ENCODE results near the gene FAM53B. TPM values are rescaled to one million over a fixed set of nuclear protein-coding genes. Genes with fewer than 3 reads are reported as not detected.
A peak's percentile ranks its signal among the peaks of the same experiment; 100 is the strongest.

The FAM53B gene
- total and polyA plus RNA-seq, 4 experiments from 2014 or later: 7.3 to 60.7 (median 49.9) TPM

DNA sequence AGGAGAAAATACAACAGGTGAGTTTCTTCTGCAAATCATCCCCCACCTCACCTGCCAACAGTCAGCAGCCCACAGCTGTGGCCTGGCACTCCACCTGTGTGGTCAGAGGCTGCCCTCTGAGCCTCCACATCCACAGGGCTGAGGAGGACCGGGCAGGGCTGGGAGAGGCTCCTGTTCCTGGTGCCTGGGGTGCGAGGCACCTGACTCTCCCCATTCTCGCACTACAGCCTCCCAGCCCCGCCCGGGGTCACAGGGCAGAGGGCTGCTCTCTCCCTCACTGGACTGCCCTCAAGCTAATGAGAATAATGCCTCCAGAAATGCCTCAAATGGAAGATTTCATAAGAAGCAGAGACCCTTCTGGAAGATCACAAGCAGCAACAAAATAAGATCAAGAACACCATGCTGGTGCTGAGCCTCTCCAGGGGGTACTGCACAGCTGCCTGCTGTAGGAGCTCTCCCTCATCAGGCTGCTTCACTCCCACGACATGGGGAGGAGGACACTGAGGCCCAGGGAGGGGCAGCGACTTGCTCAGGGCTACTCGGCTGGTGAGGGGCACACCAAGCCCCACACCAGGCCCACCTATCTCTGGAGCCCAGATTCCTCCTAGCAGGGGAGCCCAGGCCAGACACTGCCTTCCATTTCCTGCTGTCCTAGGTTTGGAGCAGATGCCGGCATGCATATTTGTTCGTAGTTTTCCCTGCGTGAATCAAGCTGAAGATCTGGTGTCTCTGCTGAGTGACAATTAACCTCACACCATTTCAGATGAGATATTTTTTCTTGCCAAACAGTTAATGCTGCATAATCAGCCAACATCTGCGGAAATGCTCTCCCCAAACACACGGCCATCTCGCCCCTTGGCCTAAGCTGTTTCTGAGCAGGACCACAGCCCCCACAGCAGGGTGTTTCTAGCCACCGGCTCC, 76.5 kb downstream of the FAM53B start:
- intact Hi-C loops (cut with micrococcal nuclease): no loop called here
- DNase-seq: no peak
- no peaks in the 10 kb centered on the region for H3K9me3 ChIP-seq (ENCODE audit: control insufficient read depth in 1 of 2, low read length in 2 of 2)
- ChIA-PET POLR2A (ENCODE audit: partially characterized antibody) (interaction anchor here (1.0 to 25.7 kb wide), 8 partner anchors 9 to 75 kb away, joined by 3 to 439 read pairs (median 4); no protein-coding TSS in a partner anchor), CTCF (ENCODE audit: partially characterized antibody) (interaction anchor here (0.7 to 10.8 kb wide), 3 partner anchors 7 to 74 kb away, joined by 3 to 87 read pairs (median 4); no protein-coding TSS in a partner anchor)
- H3K36me3 ChIP-seq (ENCODE audit: insufficient read depth, low read length): peaks cover 17% of the 10 kb centered on the region
- H3K27ac ChIP-seq (ENCODE audit: low read depth, low read length): no peak overlapping the region
- H3K36me3 Mint-ChIP-seq: peaks cover 6 to 33% of the 10 kb centered on the region in 2 donors
- no peaks in the 10 kb centered on the region for H3K27me3 Mint-ChIP-seq
- no peaks in the 10 kb centered on the region for H3K9me3 Mint-ChIP-seq
- no peak overlapping the region for H3K4me3 ChIP-seq (ENCODE audit: low read length in 2 of 2)
- no peaks in the 10 kb centered on the region for H3K27me3 ChIP-seq (ENCODE audit: insufficient read depth, low read length)
- H3K27ac Mint-ChIP-seq: peak overlapping the region; percentile 56 to 91 (median 79)
- peaks cover 98% of the 10 kb centered on the region for H3K4me1 ChIP-seq (ENCODE audit: insufficient read depth, low read length)
- H3K4me1 Mint-ChIP-seq: peaks cover 48 to 97% (median 66%) of the 10 kb centered on the region in 4 donors
- H3K4me3 Mint-ChIP-seq: peak overlapping the region in 5 of 8 donors; percentile 12 to 50 (median 20)

DNA sequence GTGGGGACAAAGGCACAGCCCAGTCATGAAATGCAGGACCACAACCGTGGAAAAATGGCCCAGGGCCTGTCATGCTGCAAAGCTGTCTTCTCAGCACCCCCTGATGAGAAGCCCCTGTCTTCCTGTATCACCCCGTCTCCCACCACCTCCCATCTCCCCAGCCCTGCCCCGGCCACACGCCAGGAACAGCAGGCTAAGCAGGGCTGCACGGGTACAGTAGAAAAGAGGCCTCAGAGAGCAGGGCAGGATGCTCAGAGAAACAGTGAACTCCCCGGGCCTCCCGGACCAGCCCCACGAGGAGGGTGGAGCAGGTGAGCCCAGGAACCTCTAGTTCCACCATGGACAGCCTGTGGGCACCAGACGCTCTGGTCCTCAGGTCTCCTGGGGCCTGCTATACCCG, 77.7 kb downstream of the FAM53B start:
- DNase-seq: no peak
- intact Hi-C loops (cut with micrococcal nuclease): no loop called here
- peaks cover 17% of the 10 kb centered on the region for H3K36me3 ChIP-seq (ENCODE audit: insufficient read depth, low read length)
- Mint-ChIP-seq H3K36me3 (peaks cover 9 to 29% of the 10 kb centered on the region in 2 donors), H3K27me3 (no peaks in the 10 kb centered on the region), H3K9me3 (no peaks in the 10 kb centered on the region), H3K27ac (peak overlapping the region; percentile 22 to 91 (median 57)), H3K4me3 (peak overlapping the region in 2 of 8 donors; percentile 7 to 34), H3K4me1 (peaks cover 46 to 96% (median 60%) of the 10 kb centered on the region in 4 donors)
- ChIA-PET POLR2A (ENCODE audit: partially characterized antibody) (interaction anchor here (1.0 to 25.7 kb wide), 9 partner anchors 8 to 76 kb away, joined by 3 to 439 read pairs (median 4); no protein-coding TSS in a partner anchor), CTCF (ENCODE audit: partially characterized antibody) (interaction anchor here (1.3 to 10.8 kb wide), 3 partner anchors 8 to 53 kb away, joined by 7 to 87 read pairs (median 25); no protein-coding TSS in a partner anchor)
- H3K4me1 ChIP-seq (ENCODE audit: insufficient read depth, low read length): peaks cover 93% of the 10 kb centered on the region
- H3K27ac ChIP-seq (ENCODE audit: low read depth, low read length): peak overlapping the region; percentile 18
- H3K27me3 ChIP-seq (ENCODE audit: insufficient read depth, low read length): no peaks in the 10 kb centered on the region
- no peaks in the 10 kb centered on the region for H3K9me3 ChIP-seq (ENCODE audit: control insufficient read depth in 1 of 2, low read length in 2 of 2)
- H3K4me3 ChIP-seq (ENCODE audit: low read length in 2 of 2): no peak overlapping the region

- Mint-ChIP-seq H3K36me3 (peaks cover 10 to 29% of the 10 kb centered on the region in 2 donors), H3K4me3 (no peak overlapping the region), H3K4me1 (peaks cover 46 to 96% (median 59%) of the 10 kb centered on the region in 4 donors), H3K27ac (peak overlapping the region in 3 of 7 donors; percentile 51 to 86 (median 61)), H3K27me3 (no peaks in the 10 kb centered on the region), H3K9me3 (no peaks in the 10 kb centered on the region)
- Histone ChIP-seq H3K36me3 (ENCODE audit: insufficient read depth, low read length) (peaks cover 17% of the 10 kb centered on the region), H3K27ac (ENCODE audit: low read depth, low read length) (no peak overlapping the region), H3K27me3 (ENCODE audit: insufficient read depth, low read length) (no peaks in the 10 kb centered on the region), H3K4me1 (ENCODE audit: insufficient read depth, low read length) (peaks cover 93% of the 10 kb centered on the region), H3K9me3 (ENCODE audit: control insufficient read depth in 1 of 2, low read length in 2 of 2) (no peaks in the 10 kb centered on the region), H3K4me3 (ENCODE audit: low read length in 2 of 2) (no peak overlapping the region)
- intact Hi-C loops (cut with micrococcal nuclease): no loop called here
- ChIA-PET POLR2A (ENCODE audit: partially characterized antibody) (interaction anchor here (1.1 to 25.7 kb wide), 6 partner anchors 11 to 74 kb away, joined by 3 to 439 read pairs (median 4); no protein-coding TSS in a partner anchor), CTCF (ENCODE audit: partially characterized antibody) (interaction anchor here (1.3 to 10.8 kb wide), 3 partner anchors 9 to 53 kb away, joined by 7 to 87 read pairs (median 25); no protein-coding TSS in a partner anchor)
- DNase-seq: peak in 1 of 5 donors; percentile 1
Observed at GRCh38 chr10:124665980-124666379, 78.2 kb downstream of the FAM53B start.

- peaks cover 17% of the 10 kb centered on the region for H3K36me3 ChIP-seq (ENCODE audit: insufficient read depth, low read length)
- no peak overlapping the region for H3K27ac ChIP-seq (ENCODE audit: low read depth, low read length)
- no peak overlapping the region for H3K4me3 Mint-ChIP-seq
Observed at GRCh38 chr10:124665558-124665957, 78.6 kb downstream of the FAM53B start.

GRCh38 chr10:124665091-124665490, 79.1 kb downstream of the FAM53B start:
- Histone ChIP-seq H3K4me1 (ENCODE audit: insufficient read depth, low read length) (peaks cover 93% of the 10 kb centered on the region), H3K27me3 (ENCODE audit: insufficient read depth, low read length) (no peaks in the 10 kb centered on the region), H3K4me3 (ENCODE audit: low read length in 2 of 2) (no peak overlapping the region), H3K36me3 (ENCODE audit: insufficient read depth, low read length) (peaks cover 17% of the 10 kb centered on the region), H3K9me3 (ENCODE audit: control insufficient read depth in 1 of 2, low read length in 2 of 2) (no peaks in the 10 kb centered on the region), H3K27ac (ENCODE audit: low read depth, low read length) (no peak overlapping the region)
- Mint-ChIP-seq H3K27ac (peak overlapping the region; percentile 30 to 90 (median 61)), H3K4me1 (peaks cover 40 to 96% (median 58%) of the 10 kb centered on the region in 4 donors), H3K9me3 (no peaks in the 10 kb centered on the region), H3K4me3 (peak overlapping the region in 2 of 8 donors; percentile 39 to 47), H3K27me3 (no peaks in the 10 kb centered on the region), H3K36me3 (peaks cover 10 to 24% of the 10 kb centered on the region in 2 donors)
- no peak for DNase-seq
- intact Hi-C loops (cut with micrococcal nuclease): no loop called here
- CTCF ChIA-PET (ENCODE audit: partially characterized antibody): interaction anchor here (0.6 to 10.8 kb wide), 4 partner anchors 10 to 77 kb away, joined by 4 to 87 read pairs (median 14); no protein-coding TSS in a partner anchor
- POLR2A ChIA-PET (ENCODE audit: partially characterized antibody): interaction anchor here (1.0 to 25.7 kb wide), 7 partner anchors 9 to 76 kb away, joined by 3 to 439 read pairs (median 4); no protein-coding TSS in a partner anchor

More at GRCh38 chr10:124665558-124665957, 78.6 kb downstream of the FAM53B start:
- H3K4me1 Mint-ChIP-seq: peaks cover 43 to 96% (median 58%) of the 10 kb centered on the region in 4 donors
- no peaks in the 10 kb centered on the region for H3K27me3 Mint-ChIP-seq
- peak overlapping the region in 6 of 7 donors; percentile 30 to 90 (median 74) for H3K27ac Mint-ChIP-seq
- Histone ChIP-seq H3K27me3 (ENCODE audit: insufficient read depth, low read length) (no peaks in the 10 kb centered on the region), H3K4me1 (ENCODE audit: insufficient read depth, low read length) (peaks cover 93% of the 10 kb centered on the region), H3K4me3 (ENCODE audit: low read length in 2 of 2) (no peak overlapping the region), H3K9me3 (ENCODE audit: control insufficient read depth in 1 of 2, low read length in 2 of 2) (no peaks in the 10 kb centered on the region)
- H3K36me3 Mint-ChIP-seq: peaks cover 10 to 27% of the 10 kb centered on the region in 2 donors
- H3K9me3 Mint-ChIP-seq: no peaks in the 10 kb centered on the region
- CTCF ChIA-PET (ENCODE audit: partially characterized antibody): interaction anchor here (0.6 to 10.8 kb wide), 5 partner anchors 9 to 77 kb away, joined by 4 to 87 read pairs (median 7); no protein-coding TSS in a partner anchor
- DNase-seq: no peak
- intact Hi-C loops (cut with micrococcal nuclease): no loop called here
- POLR2A ChIA-PET (ENCODE audit: partially characterized antibody): interaction anchor here (1.1 to 25.7 kb wide), 5 partner anchors 13 to 59 kb away, joined by 3 to 439 read pairs (median 4); no protein-coding TSS in a partner anchor

DNA sequence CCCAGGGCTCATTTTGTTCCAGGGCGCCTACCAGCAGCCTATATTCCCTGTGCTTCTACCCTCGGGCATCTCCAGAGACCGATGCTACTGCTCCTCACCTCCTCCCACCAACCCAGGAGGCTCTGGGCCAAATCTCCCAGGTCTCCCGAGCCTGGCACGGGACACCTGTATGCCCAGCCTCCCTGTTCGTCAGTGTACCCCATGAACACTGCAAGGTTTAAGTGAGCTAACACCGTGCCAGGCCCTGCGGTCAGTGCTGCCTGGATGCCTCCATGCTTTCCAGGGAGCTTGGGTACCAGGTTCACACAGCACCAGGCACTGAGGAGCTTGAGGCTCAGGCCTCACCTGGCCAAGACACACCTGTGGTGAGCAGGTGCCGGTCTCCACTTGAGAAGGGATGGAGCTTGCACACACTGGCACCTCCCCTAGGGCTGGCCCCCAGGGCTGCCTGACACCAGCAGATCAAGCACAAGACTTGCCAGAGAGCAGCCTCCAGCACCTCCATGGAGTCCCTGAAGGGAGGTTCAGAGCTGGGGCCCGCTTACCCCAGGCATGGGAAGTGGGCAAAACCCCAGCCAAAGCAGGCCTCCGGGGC, 80.3 kb downstream of the FAM53B start:
- ChIA-PET CTCF (ENCODE audit: partially characterized antibody) (interaction anchor here (2.0 to 10.8 kb wide), 4 partner anchors 11 to 55 kb away, joined by 4 to 87 read pairs (median 37); no protein-coding TSS in a partner anchor), POLR2A (ENCODE audit: partially characterized antibody) (interaction anchor here (0.8 to 25.7 kb wide), 9 partner anchors 8 to 77 kb away, joined by 3 to 439 read pairs (median 4); no protein-coding TSS in a partner anchor)
- H3K27ac Mint-ChIP-seq: peak overlapping the region in 3 of 7 donors; percentile 52 to 94 (median 65)

More for the DNA sequence above, 80.3 kb downstream of the FAM53B start:
- H3K36me3 Mint-ChIP-seq: peaks cover 10 to 27% of the 10 kb centered on the region in 2 donors
- no peaks in the 10 kb centered on the region for H3K9me3 Mint-ChIP-seq
- H3K9me3 ChIP-seq (ENCODE audit: control insufficient read depth in 1 of 2, low read length in 2 of 2): no peaks in the 10 kb centered on the region
- H3K27me3 Mint-ChIP-seq: no peaks in the 10 kb centered on the region
- peaks cover 93% of the 10 kb centered on the region for H3K4me1 ChIP-seq (ENCODE audit: insufficient read depth, low read length)
- H3K36me3 ChIP-seq (ENCODE audit: insufficient read depth, low read length): peaks cover 12% of the 10 kb centered on the region
- H3K27me3 ChIP-seq (ENCODE audit: insufficient read depth, low read length): no peaks in the 10 kb centered on the region
- H3K4me3 ChIP-seq (ENCODE audit: low read length in 2 of 2): no peak overlapping the region
- DNase-seq: peak in 1 of 5 donors; percentile 16
- no peak overlapping the region for H3K27ac ChIP-seq (ENCODE audit: low read depth, low read length)
- H3K4me1 Mint-ChIP-seq: peaks cover 46 to 97% (median 61%) of the 10 kb centered on the region in 4 donors
- no peak overlapping the region for H3K4me3 Mint-ChIP-seq
- intact Hi-C loops (cut with micrococcal nuclease): no loop called here

Data from CD4-positive, alpha-beta memory T cell (primary cell).